H9 (cell line): ENCODE measurements around the gene CDS1. TPM values are rescaled to one million over a fixed set of nuclear protein-coding genes. Genes with fewer than 3 reads are reported as not detected.

Experiments
- DNase-seq: peaks from one replicate; pipeline ENCODE4 v3.0.0-alpha.2; 2017
- H2AFZ ChIP-seq: one replicate; pipeline ENCODE4 v1.6.1; 2013; ENCODE audit warnings: mild to moderate bottlenecking, low read length, control low read depth, moderate library complexity
- H2AK5ac ChIP-seq: 2 replicates; pipeline ENCODE4 v1.6.1; 2013; ENCODE audit warnings: low read length, control low read depth, mixed read lengths; ENCODE audit not compliant: insufficient read length
- H2BK120ac ChIP-seq: one replicate; pipeline ENCODE4 v1.6.1; 2013; ENCODE audit warnings: low read depth, mild to moderate bottlenecking, low read length, control low read depth, inconsistent platforms; ENCODE audit not compliant: poor library complexity, severe bottlenecking
- H2BK12ac ChIP-seq: 2 replicates; pipeline ENCODE4 v1.6.1; 2013; ENCODE audit warnings: low read length, control low read depth, mixed read lengths, low read depth; ENCODE audit not compliant: insufficient read length
- H2BK15ac ChIP-seq: 2 replicates; pipeline ENCODE4 v1.6.1; 2013; ENCODE audit warnings: low read depth, low read length, control low read depth
- H2BK20ac ChIP-seq: one replicate; pipeline ENCODE4 v1.6.1; 2013; ENCODE audit warnings: low read depth, mild to moderate bottlenecking, low read length, control low read depth, inconsistent platforms; ENCODE audit not compliant: poor library complexity, severe bottlenecking
- H2BK5ac ChIP-seq: 2 replicates; pipeline ENCODE4 v1.6.1; 2013; ENCODE audit warnings: low read length, control low read depth, mixed read lengths; ENCODE audit not compliant: insufficient read length
- H3K14ac ChIP-seq: 2 replicates; pipeline ENCODE4 v1.6.1; 2013; ENCODE audit warnings: low read length, control low read depth; ENCODE audit not compliant: insufficient read depth
- H3K18ac ChIP-seq: 2 replicates; pipeline ENCODE4 v1.6.1; 2013; ENCODE audit warnings: low read depth, mild to moderate bottlenecking, mixed read lengths, low read length, control low read depth; ENCODE audit not compliant: insufficient read length
- H3K23ac ChIP-seq: 2 replicates; pipeline ENCODE4 v1.6.1; 2013; ENCODE audit warnings: low read length, control low read depth, mixed read lengths, low read depth; ENCODE audit not compliant: insufficient read length
- H3K23me2 ChIP-seq: 2 replicates; pipeline ENCODE4 v1.6.1; 2013; ENCODE audit warnings: low read depth, mild to moderate bottlenecking, mixed read lengths, low read length, control low read depth; ENCODE audit not compliant: insufficient read length, poor library complexity, severe bottlenecking
- H3K27ac ChIP-seq: 2 replicates; pipeline ENCODE4 v1.5.1; 2013; ENCODE audit warnings: low read length, control low read depth, mixed read lengths, low read depth; ENCODE audit not compliant: insufficient read length
- H3K27me3 ChIP-seq: 2 replicates; pipeline ENCODE4 v1.6.1; 2013; ENCODE audit warnings: low read length, control low read depth, inconsistent platforms; ENCODE audit not compliant: insufficient read depth
- H3K4ac ChIP-seq: 2 replicates; pipeline ENCODE4 v1.6.1; 2013; ENCODE audit warnings: low read depth, mild to moderate bottlenecking, control low read depth, inconsistent platforms, low read length, moderate library complexity
- H3K4me1 ChIP-seq: 2 replicates; pipeline ENCODE4 v1.6.1; 2013; ENCODE audit warnings: low read length, control low read depth, inconsistent platforms; ENCODE audit not compliant: insufficient read depth
- H3K4me2 ChIP-seq: 2 replicates; pipeline ENCODE4 v1.6.1; 2013; ENCODE audit warnings: low read length, control low read depth, mixed read lengths; ENCODE audit not compliant: insufficient read length, insufficient read depth
- H3K56ac ChIP-seq: 2 replicates; pipeline ENCODE4 v1.6.1; 2013; ENCODE audit warnings: low read depth, mild to moderate bottlenecking, mixed read lengths, low read length, control low read depth; ENCODE audit not compliant: insufficient read length
- H3K79me1 ChIP-seq: 2 replicates; pipeline ENCODE4 v1.6.1; 2013; ENCODE audit warnings: low read depth, mild to moderate bottlenecking, moderate library complexity, low read length, control low read depth, inconsistent platforms; ENCODE audit not compliant: insufficient read depth, poor library complexity, severe bottlenecking
- H3K79me2 ChIP-seq: 2 replicates; pipeline ENCODE4 v1.6.1; 2013; ENCODE audit warnings: low read length, control low read depth, inconsistent platforms; ENCODE audit not compliant: insufficient read depth
- H3K9ac ChIP-seq: 2 replicates; pipeline ENCODE4 v1.6.1; 2013; ENCODE audit warnings: low read length, control low read depth, mixed read lengths; ENCODE audit not compliant: insufficient read length; ENCODE audit errors: extremely low read depth
- H3K9me3 ChIP-seq: one replicate; pipeline ENCODE4 v1.6.1; 2013; ENCODE audit warnings: low read depth, low read length, inconsistent platforms; ENCODE audit not compliant: control insufficient read depth
- H3T11ph ChIP-seq: one replicate; pipeline ENCODE4 v1.6.1; 2013; ENCODE audit warnings: mild to moderate bottlenecking, low read length, control low read depth, inconsistent platforms
- H4K20me1 ChIP-seq: one replicate; pipeline ENCODE4 v1.6.1; 2013; ENCODE audit not compliant: control insufficient read depth, insufficient read length, insufficient read depth
- H4K5ac ChIP-seq: 2 replicates; pipeline ENCODE4 v1.6.1; 2013; ENCODE audit warnings: low read depth, mild to moderate bottlenecking, mixed read lengths, low read length, control low read depth; ENCODE audit not compliant: insufficient read length
- H4K8ac ChIP-seq: replicated peaks from 2 replicates; pipeline ENCODE4 v1.6.1; 2013; ENCODE audit warnings: low read length, control low read depth, mixed read lengths, low read depth; ENCODE audit not compliant: insufficient read length
- H4K91ac ChIP-seq: 2 replicates; pipeline ENCODE4 v1.6.1; 2013; ENCODE audit warnings: low read depth, mild to moderate bottlenecking, moderate library complexity, mixed read lengths, low read length, control low read depth; ENCODE audit not compliant: insufficient read length
- H3K27ac Mint-ChIP-seq, 3 experiments: 2 replicates in 2 of 3; 3 replicates in 1 of 3; pipeline ENCODE4 v1.8.0; 2020 to 2021; ENCODE audit warnings: mixed read lengths in 3 of 3, mild to moderate bottlenecking in 1 of 3, moderate library complexity in 1 of 3
- H3K27me3 Mint-ChIP-seq: 2 replicates; pipeline ENCODE4 v1.8.0; 2021; ENCODE audit warnings: low read depth, mild to moderate bottlenecking, moderate library complexity, mixed read lengths
- H3K36me3 Mint-ChIP-seq, 3 experiments: 2 replicates in 2 of 3; 3 replicates in 1 of 3; pipeline ENCODE4 v1.8.0; 2020 to 2021; ENCODE audit warnings: low read depth in 3 of 3, mixed read lengths in 3 of 3; ENCODE audit not compliant: insufficient read depth in 1 of 3
- H3K4me1 Mint-ChIP-seq, 2 experiments: 2 replicates each; pipeline ENCODE4 v1.8.0; 2020; ENCODE audit warnings: mixed read lengths in 2 of 2
- H3K4me3 Mint-ChIP-seq, 2 experiments: 2 replicates in 1 of 2; 3 replicates in 1 of 2; pipeline ENCODE4 v1.8.0; 2020 to 2021; ENCODE audit warnings: mild to moderate bottlenecking in 2 of 2, mixed read lengths in 2 of 2, moderate library complexity in 1 of 2
- H3K9me3 Mint-ChIP-seq, 2 experiments: 2 replicates in 1 of 2; 3 replicates in 1 of 2; pipeline ENCODE4 v1.8.0; 2020; ENCODE audit warnings: mild to moderate bottlenecking in 2 of 2, mixed read lengths in 2 of 2, moderate library complexity in 1 of 2
- WGBS: extraction: QIAGEN DNeasy Blood & Tissue Kit; methylation state at CpG from one replicate; pipeline ENCODE4 v1.1.7; 2013; ENCODE audit warnings: missing lambda C conversion rate, low lambda C conversion rate, mixed read lengths; ENCODE audit not compliant: insufficient read length; ENCODE audit errors: extremely low coverage; 5-methylcytosine and 5-hydroxymethylcytosine counted together
- total RNA-seq: library from RNA; stranded (reverse); gene quantifications from 2 replicates; pipeline ENCODE4 v1.2.1, GENCODE V29; 2021
- TF ChIP-seq, protein P1 (sequence below): fragments of 200-600 bp; sonication (generic); conservative IDR thresholded peaks from 3 replicates; pipeline ENCODE4 v1.8.0; 2021; ENCODE audit warnings: antibody characterized with exemption, mild to moderate bottlenecking

Gene CDS1
- total RNA-seq, 1 experiment from 2014 or later: 7.5 TPM

DNA sequence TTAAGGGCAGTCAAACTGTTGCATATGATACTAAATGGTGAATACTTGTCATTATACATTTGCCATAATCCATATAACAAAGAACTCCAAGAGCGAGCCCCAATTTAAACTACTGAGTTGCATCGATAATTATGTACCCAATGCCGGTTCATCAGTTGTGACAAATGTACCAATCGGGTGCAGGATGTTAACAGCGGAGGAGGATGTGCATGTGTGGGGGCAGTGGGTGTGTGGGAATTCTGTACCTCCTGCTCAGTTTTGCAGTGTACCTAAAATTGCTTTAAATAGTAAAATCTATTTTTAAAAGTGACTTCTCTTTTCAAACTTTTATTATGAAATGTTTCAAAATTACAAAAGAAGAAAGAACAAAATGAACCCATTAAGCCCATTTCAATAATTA is 20.8 kb upstream of the CDS1 start:
- H3K27ac ChIP-seq: no peak overlapping the region
- no peak overlapping the region for H3K56ac ChIP-seq
- H2AFZ ChIP-seq: no peak overlapping the region
- no peak overlapping the region for H3K14ac ChIP-seq
- no CpG with 5 or more reads among the region's 5 CpGs for WGBS
- no peak overlapping the region for H2BK20ac ChIP-seq
- no peaks in the 10 kb centered on the region for H3K23me2 ChIP-seq
- H3K4me1 Mint-ChIP-seq: peaks cover 51 to 55% of the 10 kb centered on the region in 2 experiments
- no peak for DNase-seq
- peaks cover 4 to 9% of the 10 kb centered on the region in 2 experiments; a peak in 4 of 5 replicates for H3K9me3 Mint-ChIP-seq
- H2BK120ac ChIP-seq: no peak overlapping the region
- no peaks in the 10 kb centered on the region for H3K79me2 ChIP-seq
- no peak overlapping the region for H2AK5ac ChIP-seq
- H3K36me3 Mint-ChIP-seq: no peaks in the 10 kb centered on the region; a peak in 2 of 7 replicates
- no peak overlapping the region for H3K27ac Mint-ChIP-seq
- H4K91ac ChIP-seq: no peak overlapping the region
- H3K27me3 ChIP-seq: no peaks in the 10 kb centered on the region
- no peak overlapping the region for H3K9ac ChIP-seq
- H4K8ac ChIP-seq: no peak overlapping the region
- no peaks in the 10 kb centered on the region for H3K27me3 Mint-ChIP-seq
- H3K4me3 Mint-ChIP-seq: no peak overlapping the region
- H3T11ph ChIP-seq: no peak overlapping the region
- no peak overlapping the region for H3K4me2 ChIP-seq
- no peak overlapping the region for H2BK12ac ChIP-seq
- H3K4ac ChIP-seq: no peak overlapping the region
- no peak overlapping the region for H2BK15ac ChIP-seq
- no peak overlapping the region for H3K23ac ChIP-seq
- H4K5ac ChIP-seq: no peak overlapping the region
- peaks cover 8% of the 10 kb centered on the region; the same call in 1 of the 2 replicates for H3K4me1 ChIP-seq
- H4K20me1 ChIP-seq: no peaks in the 10 kb centered on the region
- no peaks in the 10 kb centered on the region for H3K9me3 ChIP-seq
- no peaks in the 10 kb centered on the region for H3K79me1 ChIP-seq
- TF ChIP-seq, protein P1, sequence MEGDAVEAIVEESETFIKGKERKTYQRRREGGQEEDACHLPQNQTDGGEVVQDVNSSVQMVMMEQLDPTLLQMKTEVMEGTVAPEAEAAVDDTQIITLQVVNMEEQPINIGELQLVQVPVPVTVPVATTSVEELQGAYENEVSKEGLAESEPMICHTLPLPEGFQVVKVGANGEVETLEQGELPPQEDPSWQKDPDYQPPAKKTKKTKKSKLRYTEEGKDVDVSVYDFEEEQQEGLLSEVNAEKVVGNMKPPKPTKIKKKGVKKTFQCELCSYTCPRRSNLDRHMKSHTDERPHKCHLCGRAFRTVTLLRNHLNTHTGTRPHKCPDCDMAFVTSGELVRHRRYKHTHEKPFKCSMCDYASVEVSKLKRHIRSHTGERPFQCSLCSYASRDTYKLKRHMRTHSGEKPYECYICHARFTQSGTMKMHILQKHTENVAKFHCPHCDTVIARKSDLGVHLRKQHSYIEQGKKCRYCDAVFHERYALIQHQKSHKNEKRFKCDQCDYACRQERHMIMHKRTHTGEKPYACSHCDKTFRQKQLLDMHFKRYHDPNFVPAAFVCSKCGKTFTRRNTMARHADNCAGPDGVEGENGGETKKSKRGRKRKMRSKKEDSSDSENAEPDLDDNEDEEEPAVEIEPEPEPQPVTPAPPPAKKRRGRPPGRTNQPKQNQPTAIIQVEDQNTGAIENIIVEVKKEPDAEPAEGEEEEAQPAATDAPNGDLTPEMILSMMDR: no peak
- H3K18ac ChIP-seq: no peak overlapping the region
- no peak overlapping the region for H2BK5ac ChIP-seq
